Frontal cortex (tissue), 4 donors: ENCODE data around the gene AKAP10. TPM values are rescaled to one million over a fixed set of nuclear protein-coding genes. Genes with fewer than 3 reads are reported as not detected.
"Not testable (repeated sequence)": the region's sequence is repeated elsewhere in the genome, so short reads cannot be mapped to it uniquely, and the experiment has no call there.

Experiments used
- DNase-seq, 2 donors: peaks; one replicate each; pipeline ENCODE4 v3.0.0; 2012; ENCODE audit warnings: low spot score in 2 of 2
- FAIRE-seq: peaks from 2 replicates; lab custom pipeline; 2012; peaks lifted over from hg19 to GRCh38; lab: Jason Lieb, UNC
- total RNA-seq: library from RNA; depleted of rRNA; stranded (reverse); fragments of >200 nt; gene quantifications from one replicate; pipeline ENCODE4 v1.2.3, GENCODE V29; 2014
- donor health status: control.
- donor health status: control.
- donor health status: control.

Gene AKAP10
- total RNA-seq, 1 donor from 2014 or later: 39.1 TPM

DNA sequence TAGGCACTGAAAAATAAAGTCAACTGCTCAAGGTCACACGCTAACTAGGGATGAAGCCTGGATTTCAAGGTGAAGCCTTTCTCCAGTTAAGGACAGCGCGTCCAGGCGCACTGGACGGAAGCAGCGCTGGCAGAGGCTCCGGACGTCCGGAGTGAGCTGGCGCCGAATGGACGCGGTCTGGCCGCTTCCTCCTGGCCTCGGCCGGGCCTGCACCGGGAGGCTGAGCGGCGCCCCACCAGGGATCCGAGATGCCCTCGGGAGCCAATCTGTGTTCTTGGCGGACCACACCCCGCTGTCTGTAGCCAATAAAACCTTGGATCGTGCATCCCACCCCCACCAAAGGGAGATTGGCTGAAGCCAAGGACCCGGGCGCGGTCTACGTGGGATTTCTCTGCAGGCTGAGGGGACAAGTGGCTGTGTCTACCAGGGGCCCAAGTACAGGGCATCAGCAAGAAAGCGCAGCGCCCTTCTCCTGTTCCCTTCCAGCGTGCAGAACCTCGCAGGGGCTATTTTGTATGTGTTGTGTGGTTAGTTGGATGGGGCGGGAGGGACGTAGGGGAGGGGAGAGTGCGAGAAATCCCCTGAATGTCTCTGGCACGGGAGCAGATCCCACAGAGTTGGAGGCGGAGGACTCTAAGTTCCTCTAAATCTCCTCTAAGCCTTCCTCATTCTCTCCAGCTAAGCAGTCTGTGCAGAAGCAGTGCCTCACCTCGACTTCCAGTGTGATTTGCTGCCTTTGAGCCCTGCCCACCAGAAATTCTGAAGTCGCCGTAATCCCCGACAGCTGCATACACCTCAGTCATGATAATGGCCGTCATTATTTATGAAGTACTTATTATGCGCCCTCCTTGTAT lies 2.5 kb upstream of the AKAP10 start:
- FAIRE-seq: no peak
- DNase-seq: no peak

DNA sequence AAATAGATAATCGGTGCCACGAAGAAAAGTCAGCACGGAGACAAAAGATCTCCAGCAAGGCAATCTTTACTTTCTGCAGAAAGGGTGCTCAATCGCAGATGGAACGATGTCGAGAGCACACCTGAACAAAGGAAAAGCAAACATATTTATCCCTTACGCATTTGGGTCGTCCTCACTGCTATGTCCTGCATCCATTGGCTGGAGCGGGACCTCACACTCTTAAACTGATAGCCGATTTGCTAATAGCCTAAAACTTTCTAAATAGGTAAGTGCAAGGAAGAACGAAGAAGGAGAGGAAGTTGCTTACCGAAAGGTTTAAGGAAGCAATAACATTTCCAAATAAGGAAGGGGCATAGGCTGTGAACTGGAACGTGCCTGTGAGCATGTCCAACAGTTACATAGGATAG lies 1.2 kb upstream of the AKAP10 start:
- no peak for DNase-seq
- FAIRE-seq: no peak

DNA sequence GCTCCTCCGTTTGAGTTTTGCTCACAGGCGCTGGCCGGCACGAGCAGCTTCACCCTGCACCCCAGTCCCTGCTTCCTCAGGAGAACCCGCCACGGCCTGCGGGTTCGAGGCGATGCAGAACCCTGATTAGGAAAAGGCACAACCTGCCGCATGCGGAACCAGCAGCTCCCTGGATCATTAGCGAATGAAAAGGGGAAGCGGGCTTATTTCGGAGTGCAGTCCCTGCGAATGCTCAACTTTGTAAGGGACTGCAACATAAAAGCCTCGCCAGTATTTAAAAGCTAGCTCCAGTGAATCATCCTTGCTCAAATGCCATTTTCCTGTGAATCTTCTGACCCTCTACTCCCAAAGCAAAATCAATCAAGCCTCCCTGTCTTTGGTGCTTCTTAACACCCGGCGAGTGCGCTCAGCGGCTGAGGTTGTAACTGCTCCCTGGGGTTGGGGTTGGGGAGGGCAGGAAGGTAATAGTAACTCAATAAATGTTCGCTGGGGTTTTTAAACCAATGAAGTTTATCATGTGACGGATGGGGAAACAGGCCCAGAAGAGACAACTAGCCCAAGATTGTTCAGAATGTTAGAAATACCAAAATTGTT lies 678 bp upstream of the AKAP10 start:
- FAIRE-seq: no peak
- DNase-seq: peak in 1 of 2 donors; percentile 31

DNA sequence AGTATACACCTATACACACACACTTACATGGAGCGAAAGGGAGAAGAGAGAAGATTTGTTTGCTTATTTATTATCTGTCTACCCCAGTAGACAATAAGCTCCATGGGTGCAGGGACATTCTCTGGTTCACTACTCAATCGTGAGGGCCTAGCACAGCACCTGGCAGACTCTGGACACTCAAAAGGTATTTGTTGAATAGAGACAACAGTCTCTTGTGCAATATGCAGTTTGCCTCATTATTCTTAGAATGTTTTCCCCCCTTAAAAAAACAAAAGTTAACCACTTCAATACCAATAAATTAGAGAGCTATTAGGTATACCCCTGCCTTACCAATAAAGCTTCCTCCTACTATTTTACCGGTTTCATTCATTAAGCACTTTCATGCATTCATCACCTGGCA lies 2.0 kb downstream of the AKAP10 start:
- no peak for DNase-seq
- no peak for FAIRE-seq

DNA sequence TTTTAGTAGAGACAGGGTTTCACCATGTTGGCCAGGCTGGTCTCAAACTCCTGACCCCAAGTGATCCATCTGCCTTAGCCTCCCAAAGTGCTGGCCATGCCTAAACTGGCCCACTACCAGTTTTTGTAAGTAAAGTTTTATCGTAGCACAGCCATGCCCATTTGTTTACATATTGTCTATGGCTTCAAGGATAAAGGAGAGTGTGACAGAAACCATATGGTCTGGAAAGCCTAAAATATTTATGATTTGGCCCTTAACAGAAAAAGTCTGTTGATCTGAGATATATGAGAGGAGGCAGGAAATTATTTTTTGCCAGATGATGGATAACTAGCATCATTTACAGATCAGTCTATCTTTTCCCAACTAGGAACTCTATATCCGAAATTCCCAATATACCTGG lies 4.5 kb downstream of the AKAP10 start:
- FAIRE-seq (no peak), DNase-seq (no peak)

DNA sequence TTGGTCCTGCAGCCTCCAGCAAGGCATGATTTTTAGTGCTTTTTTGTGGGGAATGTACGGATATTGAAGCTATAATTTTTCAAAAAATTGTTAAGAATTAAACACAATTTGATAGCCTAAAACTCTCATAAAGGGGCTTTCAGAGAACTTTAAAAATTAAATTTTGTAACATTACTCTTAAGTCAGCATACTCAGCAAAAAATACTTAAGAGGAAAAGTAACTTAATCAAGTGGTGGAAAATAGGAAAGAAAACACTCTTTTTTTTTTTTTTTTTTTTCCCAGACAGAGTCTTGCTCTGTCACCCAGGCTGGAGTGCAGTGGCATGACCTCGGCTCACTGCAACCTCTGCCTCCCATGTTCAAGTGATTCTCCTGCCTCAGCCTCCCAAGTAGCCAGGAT lies 14.7 kb downstream of the AKAP10 start:
- not testable (repeated sequence) for DNase-seq, FAIRE-seq

DNA sequence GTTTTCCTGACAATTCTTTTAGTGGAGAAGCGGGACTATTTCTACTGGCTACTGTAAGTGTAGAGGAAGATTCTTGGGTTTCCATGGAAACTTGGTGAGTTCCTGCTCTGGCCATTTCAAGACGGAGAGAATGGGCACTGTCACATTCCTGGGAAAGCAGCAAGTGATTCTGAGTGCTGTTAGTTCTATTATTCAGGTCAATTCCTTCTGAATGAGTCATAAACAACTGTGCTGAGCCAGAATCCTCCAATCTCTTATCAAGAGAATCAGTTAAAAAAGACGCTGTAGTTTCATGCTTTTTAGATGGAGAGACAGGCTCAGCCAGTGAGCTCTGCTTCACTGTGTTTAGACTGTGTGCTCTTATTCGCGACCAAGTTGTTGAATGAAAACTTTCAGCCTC lies 19.6 kb downstream of the AKAP10 start:
- peak in 1 of 2 donors; percentile 25 for DNase-seq
- FAIRE-seq: no peak

DNA sequence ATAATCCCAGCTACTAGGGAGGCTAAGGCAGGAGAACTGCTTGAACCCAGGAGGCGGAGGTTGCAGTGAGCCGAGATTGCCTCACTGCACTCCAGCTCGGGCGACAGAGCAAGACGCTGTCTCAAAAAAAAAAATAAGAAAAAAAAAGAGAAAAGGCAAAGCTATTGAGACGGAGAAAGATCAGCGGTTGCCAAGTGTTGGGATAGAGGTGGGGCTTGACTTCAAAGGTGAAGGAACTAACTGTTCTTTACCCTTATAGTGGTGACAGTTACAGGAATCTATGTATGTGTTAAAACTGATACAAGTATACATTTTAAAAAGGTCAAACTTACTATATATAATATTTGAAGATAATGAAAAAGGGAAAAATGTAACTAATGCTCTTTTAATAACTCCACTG lies 22.5 kb downstream of the AKAP10 start:
- no peak for DNase-seq
- FAIRE-seq: no peak

DNA sequence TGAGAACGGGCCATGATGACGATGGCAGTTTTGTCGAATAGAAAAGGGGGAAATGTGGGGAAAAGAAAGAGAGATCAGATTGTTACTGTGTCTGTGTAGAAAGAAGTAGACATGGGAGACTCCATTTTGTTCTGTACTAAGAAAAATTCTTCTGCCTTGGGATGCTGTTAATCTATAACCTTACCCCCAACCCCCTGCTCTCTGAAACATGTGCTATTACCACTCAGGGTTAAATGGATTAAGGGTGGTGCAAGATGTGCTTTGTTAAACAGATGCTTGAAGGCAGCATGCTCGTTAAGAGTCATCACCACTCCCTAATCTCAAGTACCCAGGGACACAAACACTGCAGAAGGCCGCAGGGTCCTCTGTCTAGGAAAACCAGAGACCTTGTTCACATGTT lies 26.2 kb downstream of the AKAP10 start:
- not testable (repeated sequence) for DNase-seq, FAIRE-seq

DNA sequence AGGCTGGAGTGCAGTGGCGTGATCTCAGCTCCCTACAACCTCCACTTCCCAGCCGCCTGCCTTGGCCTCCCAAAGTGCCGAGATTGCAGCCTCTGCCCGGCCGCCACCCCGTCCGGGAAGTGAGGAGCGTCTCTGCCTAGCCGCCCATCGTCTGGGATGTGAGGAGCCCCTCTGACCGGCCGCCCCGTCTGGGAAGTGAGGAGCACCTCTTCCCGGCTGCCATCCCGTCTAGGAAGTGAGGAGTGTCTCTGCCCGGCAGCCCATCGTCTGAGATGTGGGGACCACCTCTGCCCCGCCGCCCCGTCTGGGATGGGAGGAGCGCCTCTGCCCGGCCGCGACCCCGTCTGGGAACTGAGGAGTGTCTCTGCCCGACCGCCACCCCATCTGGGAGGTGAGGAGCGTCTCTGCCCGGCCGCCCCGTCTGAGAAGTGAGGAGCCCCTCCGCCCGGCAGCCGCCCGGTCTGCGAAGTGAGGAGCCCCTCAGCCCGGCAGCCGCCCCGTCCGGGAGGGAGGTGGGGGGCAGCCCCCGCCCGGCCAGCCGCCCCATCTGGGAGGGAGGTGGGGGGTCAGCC lies 26.9 kb downstream of the AKAP10 start:
- DNase-seq, FAIRE-seq: not testable (repeated sequence)

DNA sequence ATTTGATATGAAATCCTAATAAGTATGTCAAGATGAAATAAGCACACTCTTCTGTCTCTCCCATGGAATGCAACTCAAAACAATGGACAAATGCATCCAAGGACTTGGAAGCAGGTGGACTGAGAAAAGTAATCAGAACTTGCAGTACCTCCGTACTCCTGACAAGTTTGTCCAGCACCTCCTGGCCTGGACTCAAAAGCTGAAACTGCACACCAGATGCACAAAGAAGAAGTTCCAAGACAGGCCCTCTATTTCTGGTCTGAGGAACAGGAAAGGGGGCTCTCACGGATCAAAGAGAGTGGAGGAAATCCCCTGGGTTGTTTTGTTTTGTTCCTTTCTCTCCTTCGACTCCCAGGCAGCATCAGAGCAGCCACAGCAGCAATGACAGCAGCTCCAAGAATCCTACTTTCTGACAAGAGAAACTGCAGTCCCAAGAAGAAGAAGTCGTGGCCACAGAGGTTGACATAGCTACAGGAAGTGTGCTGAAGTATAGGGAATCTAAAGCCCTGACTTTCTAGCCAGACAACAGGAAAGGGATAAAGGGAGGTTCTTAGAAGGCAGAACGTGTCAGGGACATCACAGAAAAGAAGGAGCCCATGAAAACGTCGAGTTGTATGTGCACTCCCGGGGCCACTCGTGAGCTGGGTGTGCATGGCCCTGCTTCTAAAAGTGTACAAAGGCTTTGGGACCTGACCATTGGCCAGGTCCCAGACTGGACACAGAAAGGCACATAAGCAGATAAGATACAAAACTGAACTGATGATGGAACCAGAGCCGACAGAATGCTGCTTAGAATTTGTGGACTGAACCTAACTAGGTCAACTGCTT lies 29.3 kb downstream of the AKAP10 start:
- FAIRE-seq: no peak
- no peak for DNase-seq

DNA sequence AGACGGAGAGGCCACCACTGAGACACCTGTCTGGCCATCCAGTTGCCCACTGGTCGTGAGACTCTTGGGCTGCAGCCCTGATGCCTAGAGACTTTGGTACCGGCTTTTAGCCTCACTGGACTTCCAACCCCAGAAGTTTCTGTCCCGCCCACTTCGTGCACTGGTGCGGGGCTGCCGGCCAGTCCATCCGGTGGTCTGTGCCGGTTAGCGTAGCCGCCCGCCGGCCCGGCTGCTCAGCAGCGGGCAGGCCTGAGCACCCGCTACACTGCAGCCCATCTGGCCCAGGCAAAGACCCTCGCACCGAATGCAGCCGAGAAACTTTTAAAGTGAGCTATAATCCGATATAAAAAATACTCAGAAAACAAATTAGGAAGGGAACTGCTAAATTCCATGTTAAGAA lies 30.7 kb downstream of the AKAP10 start:
- no peak for FAIRE-seq
- DNase-seq: no peak

DNA sequence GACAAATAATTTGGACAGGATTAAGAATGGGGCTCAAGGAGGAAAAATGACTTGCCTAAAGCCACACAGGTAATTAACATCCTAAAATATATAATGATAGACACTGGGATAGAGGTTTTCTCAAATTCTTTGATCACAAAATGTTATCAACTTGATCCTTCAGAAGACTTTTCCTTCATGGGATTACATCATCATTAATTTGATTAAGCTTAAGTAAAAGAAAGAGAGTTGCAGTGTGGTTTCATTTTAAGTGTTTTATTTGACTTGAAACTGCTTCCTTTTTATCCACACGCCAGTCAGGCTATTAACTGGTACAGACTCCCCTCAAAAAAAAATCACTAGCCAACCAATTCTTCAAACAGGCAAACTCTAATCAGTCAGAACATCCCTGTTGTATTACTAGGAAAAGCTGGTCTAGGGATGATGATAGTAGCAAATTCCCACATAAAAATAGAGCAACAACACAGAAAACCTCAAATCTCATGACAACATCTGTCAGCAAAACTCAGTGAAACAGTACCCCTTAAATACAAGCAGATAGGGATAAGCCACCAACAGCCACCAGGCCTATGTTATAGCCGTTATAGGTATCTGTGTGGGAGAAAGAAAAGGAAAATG lies 32.5 kb downstream of the AKAP10 start:
- FAIRE-seq (no peak), DNase-seq (no peak)

DNA sequence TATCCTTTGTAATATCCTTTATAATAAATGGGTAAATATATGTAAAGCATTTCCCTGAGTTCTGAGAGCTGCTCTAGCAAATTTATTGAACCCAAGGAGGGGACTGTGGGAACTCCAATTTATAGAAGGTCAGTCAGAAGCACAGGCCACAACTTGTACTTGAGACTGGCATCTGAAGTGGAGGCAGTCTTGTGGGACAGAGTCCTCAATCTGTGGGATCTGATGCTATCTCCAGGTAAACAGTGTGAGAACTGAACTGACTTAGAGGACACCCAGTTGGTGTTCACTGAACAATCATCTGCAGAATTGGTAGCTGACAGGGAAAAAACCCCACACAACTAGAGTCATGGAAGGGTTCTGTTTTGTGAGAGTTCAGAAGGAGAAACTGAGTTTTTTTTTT lies 34.0 kb downstream of the AKAP10 start:
- no peak for DNase-seq
- FAIRE-seq: no peak

DNA sequence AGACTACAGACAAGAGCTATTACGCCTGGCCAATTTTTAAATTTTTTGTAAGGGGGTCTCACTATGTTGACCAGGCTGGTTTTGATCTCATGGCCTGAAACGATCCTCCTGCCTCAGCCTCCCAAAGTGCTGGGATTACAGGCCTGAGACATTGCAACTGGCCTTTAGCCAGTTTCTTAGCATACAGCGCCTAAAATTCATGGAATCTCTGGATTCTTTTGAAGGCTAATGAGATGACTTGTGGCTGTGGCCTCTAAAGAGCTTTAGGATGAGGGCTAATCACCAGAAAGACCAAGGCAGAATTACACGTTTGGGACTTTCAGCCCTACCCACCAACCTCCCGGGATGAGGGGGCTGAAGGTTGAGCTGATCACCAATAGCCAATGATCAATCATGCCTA lies 34.6 kb downstream of the AKAP10 start:
- FAIRE-seq (no peak), DNase-seq (no peak)

DNA sequence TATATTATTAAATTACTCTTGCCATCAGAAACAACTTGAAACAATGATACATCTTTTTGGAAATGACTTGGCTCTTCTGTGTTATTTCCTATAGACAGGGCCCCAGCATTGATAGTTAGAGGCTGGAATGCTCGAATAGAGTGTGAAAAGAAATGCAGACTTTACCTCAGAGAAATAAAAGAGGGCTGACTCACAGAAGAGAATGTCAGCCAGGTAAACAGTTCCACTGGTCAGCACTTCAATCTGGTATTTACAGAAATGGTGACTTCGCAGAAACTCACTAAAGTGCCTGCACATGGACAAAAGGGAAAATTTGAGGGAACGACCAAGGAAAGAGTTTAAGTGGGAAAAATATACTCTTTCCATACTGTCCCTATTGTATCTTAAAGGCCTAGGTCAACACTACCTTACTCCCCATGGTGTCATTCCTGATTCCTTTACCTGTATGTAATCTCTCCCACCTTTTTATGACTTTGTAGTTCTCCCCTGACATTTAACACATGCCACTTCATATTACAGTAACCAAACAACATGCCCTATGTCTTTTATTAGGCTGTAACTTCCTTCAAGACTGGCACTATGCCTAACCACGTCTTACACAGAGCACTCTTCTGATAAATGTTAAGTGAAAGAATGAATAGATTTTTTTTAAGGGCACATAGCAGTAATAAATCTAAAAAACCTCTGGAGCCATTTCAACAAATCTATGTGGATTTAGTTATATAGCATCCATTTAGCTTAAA lies 36.7 kb downstream of the AKAP10 start:
- FAIRE-seq: no peak
- no peak for DNase-seq

DNA sequence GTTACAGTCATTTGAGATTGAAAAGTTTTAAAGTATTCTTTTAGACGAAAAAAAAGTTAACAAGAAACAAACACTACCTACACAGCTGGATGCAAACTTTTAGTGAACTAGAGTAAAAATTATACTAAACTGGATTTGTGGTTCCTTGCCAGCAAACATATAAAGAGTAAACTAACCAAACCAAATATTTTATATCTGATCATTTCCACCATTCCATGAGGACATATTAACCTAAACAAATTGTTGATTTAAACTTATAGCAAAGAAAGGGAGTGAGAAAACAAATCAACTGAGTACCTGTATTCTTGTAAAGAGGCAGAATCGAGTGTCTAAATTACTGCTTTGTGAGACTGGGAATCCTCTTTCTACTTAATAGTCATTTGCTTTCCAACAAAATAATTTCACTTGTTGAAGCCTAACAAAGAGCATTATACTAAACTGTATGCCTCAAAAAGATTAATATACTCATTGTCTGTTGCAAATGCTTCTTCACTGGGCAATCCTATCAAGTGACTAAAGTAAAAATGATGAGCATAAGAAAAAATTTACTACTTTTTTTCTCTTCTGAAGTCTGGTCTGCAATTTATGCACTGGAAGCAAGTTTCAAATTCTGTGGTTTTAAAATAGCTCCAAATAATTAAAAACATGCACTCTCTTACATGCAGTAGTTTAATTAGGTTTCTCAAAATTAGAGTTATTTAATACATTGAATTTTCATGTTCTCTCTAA lies 37.5 kb downstream of the AKAP10 start:
- no peak for FAIRE-seq
- DNase-seq: no peak

DNA sequence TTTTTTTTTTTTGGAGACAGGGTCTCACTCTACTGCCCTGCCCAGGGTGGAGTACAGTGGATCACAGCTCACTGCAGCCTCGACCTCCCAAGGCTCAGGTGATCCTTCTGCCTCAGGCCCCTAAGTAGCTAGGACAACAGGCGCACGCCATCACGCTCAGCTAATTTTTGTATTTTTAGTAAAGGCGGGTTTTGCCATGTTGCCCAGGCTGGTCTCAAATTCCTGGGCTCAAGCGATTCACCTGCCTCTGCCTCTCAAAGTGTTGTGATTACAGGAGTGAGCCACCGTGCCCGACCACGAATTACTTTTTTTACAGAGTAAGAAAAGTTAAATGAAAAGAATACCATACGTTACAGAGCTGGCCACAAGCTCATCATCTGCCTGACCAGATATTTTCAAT lies 38.9 kb downstream of the AKAP10 start:
- FAIRE-seq (no peak), DNase-seq (no peak)

DNA sequence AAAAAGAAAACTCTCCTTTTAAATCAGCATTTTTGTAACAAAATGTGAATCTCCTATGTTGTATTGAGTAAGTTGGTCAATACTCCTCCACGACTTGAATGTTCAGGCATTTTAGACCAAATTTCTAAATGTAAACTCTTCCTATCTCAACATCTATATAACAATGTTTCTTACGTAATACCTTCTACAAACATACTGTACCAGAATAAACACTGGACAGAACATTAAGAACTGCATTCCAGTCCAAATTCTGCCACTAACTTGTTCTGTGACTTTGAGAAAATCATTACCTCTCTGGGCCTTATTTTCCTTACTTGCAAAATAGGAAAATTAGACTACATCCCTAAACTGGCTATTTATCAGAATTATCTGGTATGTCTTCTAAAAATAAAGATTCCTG lies 40.1 kb downstream of the AKAP10 start:
- DNase-seq: no peak
- FAIRE-seq: no peak
